Germinal center (tissue), 1 donor: ENCODE measurements around the gene DAZL.
A peak's percentile ranks its signal among the peaks of the same experiment; 100 is the strongest.

Source experiments
- DNase-seq: peaks from one replicate; pipeline ENCODE4 v3.0.0; 2012; ENCODE audit warnings: mixed read lengths, low spot score

DAZL gene

GRCh38 chr3:16595778-16596177, 9.4 kb downstream of the DAZL start:
- DNase-seq, result no peak

- DNase-seq, result peak; percentile 23
Measured at GRCh38 chr3:16589867-16590624, 15.2 kb downstream of the DAZL start.

DNA sequence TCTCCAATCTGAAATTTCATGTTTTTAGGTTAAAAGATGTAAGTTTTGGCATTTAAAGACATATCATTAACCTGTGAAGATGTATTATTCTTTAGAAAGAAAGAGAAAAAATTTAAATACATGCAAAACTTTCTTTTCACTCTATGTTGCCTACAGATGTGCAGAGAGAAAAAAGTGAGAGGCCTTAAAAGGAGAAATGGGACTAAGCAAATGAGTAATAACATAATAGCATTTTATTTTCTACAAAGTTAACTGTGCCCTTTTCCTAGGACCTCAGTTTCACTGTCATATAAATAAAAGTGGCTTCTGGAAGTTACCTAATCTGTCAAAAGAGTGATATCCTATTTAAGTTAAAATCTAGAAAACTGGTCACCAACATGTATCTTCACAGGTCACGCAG, 16.1 kb downstream of the DAZL start:
- no peak for DNase-seq

DNA sequence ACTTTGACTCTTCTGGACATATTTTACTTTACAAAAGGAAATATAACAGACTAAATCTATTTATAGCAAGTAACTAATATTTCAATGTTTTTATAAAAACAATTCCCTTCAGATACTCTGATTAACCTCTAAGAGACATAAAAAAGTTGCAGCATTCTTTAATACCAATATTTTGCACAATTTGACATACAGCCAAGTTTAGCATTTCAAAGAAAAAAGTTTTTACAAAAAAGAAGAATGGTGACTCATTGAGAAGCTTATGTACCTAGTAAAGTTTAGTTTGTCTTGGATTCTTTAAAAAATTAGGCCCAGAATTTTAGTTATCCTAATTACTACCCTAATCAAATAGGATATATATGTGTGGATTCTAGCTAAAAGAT, 17.6 kb downstream of the DAZL start:
- DNase-seq, result no peak

GRCh38 chr3:16587047-16587680, 18.1 kb downstream of the DAZL start:
- DNase-seq, result no peak

DNA sequence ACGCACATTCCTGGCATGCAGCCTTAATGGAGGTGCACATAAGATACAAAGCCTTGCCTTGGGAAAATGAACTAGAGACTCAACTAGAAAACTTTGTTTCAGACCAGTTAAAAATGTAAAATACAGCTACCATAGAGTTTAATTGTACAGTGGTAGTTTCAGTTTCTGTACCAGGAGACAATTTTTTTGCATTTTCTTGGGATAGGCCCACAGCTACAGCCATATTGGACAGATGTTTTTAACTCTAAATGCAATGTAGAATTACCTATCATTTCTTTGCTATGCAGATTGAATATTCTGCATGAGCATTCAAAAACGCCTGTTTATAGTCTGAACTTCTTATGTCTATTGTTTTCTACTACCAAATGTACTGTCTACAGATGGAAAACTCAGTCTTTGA, 20.3 kb downstream of the DAZL start:
- DNase-seq, result no peak

GRCh38 chr3:16583551-16583950, 21.7 kb downstream of the DAZL start:
- no peak for DNase-seq

DNA sequence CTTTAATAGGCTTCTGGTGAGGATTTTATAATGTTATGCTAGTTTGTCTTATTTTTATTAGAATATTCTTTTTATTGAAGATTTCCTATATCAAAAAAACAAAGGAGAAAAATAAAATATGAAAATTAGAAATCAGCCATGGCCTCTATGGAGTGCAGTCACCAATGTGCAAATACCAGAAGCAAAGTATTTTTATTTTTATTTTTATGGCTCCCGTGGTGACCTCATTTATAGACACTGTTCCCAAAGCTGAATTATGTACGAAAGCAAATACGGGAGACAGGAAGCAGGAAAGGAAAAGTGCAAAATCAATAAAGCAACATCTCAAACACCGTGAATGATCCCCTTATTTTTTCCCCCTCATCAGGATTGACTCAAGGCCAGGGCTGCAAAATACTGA, 35.1 kb downstream of the DAZL start:
- DNase-seq, result no peak

- no peak for DNase-seq
Measured at GRCh38 chr3:16568532-16568931, 36.7 kb downstream of the DAZL start.

DNA sequence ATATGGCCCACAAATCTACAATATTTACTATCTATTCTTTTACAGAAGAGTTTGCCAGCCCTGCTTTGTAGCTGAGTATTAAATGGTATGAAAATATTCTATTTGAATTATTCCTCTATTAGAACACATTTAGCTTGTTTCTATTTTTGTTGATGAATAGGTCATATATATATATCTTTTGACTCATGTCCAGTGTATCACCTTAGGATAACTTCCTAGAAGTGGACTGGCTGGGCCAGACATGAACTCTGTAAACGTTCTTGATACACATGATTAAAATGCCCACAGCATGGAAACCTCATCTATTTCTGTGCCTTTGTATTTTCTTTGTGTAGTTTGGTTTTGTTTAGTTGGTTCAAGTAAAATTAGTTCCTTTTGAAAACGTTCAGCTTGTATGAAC, 37.1 kb downstream of the DAZL start:
- no peak for DNase-seq

GRCh38 chr3:16559653-16560365, 45.4 kb downstream of the DAZL start:
- no peak for DNase-seq

DNA sequence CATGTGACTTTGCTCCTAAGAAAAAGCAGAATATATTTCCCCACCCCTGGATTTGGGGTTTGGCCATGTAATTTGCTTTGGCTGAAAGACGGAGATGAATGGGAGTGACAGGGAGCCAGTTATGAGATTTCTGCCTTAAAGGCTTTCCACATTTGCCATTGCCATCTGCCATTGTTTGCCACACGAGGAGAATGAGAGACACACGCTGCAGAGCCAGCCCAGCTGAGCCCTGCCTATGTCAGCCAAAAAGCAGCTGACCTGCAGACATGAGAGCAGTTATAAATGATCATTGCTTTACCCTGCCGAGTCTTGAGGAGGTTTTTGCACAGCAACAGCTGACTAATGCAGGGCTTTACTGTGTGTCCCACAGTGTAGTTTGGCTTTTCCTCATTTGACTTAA, 51.1 kb downstream of the DAZL start:
- DNase-seq, result no peak

GRCh38 chr3:16552757-16553156, 52.5 kb downstream of the DAZL start:
- DNase-seq, result no peak

GRCh38 chr3:16551342-16551976, 53.8 kb downstream of the DAZL start:
- DNase-seq, result no peak

DNA sequence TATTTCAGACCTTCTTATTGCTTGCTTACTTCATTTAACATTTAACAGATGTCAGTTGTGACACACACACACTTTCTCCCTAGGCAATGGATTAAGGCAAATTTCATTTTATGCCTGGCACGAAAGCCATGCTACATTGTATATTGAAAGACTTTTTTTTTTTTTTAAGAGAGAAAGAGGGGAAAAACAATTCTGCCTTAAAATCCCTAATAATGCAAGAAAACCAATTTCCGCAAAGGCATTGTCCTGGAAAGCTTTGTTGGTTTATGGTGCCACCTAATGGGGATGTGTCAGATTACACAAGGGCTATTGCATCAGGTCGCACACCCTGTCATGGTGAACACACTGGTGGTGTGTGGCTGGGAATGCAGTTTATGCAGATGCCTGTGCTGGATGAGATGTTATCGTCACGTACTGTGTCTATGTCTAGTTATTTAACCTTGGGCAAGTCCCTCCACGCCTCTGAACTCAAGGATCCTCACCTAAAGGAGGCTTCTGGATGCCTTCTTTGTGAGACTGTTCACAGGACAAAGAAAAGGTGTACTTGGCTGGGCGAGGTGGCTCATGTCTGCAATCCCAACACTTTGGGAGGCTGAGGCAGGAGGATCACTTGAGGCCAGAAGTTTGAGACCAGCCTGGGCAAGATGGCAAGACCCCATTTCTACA, 54.4 kb downstream of the DAZL start:
- peak; percentile 71 for DNase-seq

DNA sequence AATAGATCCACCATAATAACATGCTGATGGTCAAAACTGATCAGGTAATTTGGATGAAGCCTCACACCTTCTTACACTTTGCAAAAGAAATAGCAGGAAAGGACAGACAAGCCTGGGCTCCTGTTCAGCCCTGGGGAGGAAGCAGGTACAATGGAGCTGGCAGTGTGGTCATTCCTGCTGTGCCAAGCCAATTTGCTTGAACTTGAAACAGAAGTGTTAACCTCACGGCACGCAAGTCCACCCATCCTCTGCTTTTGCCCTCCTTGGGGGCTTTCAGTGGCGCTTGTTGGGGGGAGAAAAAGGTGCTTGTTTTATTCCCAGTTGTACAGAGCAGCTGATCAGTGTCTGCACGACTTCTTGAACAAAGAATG, 54.9 kb downstream of the DAZL start:
- no peak for DNase-seq

DNA sequence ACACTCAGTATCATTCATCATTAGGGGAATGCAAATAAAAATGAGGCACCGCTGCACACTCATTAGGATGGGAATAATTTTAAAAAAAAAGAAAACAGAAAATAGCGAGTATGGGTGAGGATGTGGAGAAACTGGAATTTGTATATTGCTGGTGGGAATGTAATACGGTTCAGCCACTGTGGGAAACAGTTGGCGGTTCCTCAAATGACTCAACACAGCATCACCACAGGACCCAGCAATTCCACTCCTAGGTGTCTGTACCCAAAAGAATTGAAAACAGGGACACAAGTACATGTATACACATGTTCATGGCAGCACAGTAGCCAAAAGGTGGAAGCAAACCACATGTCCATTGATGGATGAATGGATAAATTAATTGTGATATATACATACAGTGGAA, 56.5 kb downstream of the DAZL start:
- DNase-seq, result no peak

DNA sequence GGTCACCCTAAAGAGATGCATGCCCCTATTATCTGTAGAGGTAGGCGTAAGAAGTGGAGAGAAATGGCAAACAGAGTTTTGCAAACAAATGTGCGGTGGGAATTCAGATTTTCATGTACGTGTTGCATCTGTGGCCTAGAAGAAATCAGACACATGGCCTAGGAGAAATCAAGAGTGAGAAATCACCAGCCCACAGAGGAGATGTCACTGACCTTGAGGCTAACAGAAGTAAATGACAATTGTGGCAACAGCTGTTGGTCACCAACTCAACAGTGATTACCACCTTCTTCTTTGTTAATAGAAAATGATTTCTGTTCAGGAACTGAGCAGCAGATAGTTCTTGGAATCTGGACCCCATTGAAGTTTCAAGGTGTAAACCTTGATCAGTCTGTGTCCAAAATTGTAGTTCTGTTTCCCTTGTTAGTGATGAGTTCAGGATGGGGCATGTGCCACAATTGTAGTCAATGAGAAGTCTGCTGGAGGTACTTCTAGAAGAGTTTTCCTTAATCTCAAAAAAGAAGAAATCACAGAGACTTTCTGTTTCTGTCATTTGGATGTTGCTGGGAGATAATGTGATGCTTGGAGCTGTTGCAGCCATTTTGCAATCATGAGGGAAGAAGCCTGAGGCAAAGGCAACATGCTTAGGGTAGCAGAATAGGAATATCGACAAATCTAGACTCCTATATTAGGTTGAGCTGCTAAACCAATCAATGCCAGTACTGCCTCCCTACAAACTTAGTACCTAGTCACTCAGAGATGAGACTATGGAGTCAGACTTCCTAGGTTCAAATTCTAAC, 57.5 kb downstream of the DAZL start:
- no peak for DNase-seq

GRCh38 chr3:16546186-16547010, 58.8 kb downstream of the DAZL start:
- DNase-seq, result no peak

GRCh38 chr3:16545413-16546185, 59.6 kb downstream of the DAZL start:
- no peak for DNase-seq
